ENCODE data around the gene WLS. TPM values are rescaled to one million over a fixed set of nuclear protein-coding genes. Genes with fewer than 3 reads are reported as not detected.

The WLS gene
- 17.7 to 22.1 TPM (median 18.8 TPM) in 5 replicates for total RNA-seq (2022; extraction: Qiagen RNA extraction; ENCODE audit: low read depth)

GRCh38 chr1:68232289-68233148 is at the start of gene WLS:
WLS (minus strand) TSS chr1:68232523; CDS start chr1:68232299, 224 bp downstream.

Other genes starting within 250 kb of the WLS start
- 0.86 to 1.4 TPM (median 1.3 TPM) in 5 replicates for gene DIRAS3, start 181.9 kb downstream of the WLS start, total RNA-seq (2022; extraction: Qiagen RNA extraction; ENCODE audit: low read depth)
- not detected in 5 replicates for gene RPE65, start 217.4 kb upstream of the WLS start, total RNA-seq (2022; extraction: Qiagen RNA extraction; ENCODE audit: low read depth)